ENCODE data around the gene UGGT1.

UGGT1 gene

DNA sequence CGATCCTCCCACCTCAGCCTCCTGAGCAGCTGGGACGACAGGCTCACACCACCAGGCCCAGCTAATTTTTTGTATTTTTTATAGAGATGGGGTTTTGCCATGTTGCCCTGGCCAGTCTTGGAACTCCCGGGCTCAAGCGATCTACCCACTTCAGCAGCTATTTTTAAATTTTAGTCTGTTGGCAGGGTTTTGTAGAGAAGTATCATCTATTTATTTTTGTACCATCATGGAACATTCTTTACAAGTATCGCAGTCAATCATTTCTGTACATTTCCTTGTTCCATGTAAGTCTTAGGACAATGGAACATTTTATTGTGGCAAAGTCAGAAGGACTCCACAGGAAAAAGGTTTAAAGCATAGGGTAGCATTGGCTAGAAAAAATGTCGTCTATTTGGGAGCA lies 94.6 kb downstream of the UGGT1 start:
- H3K9me3 ChIP-seq (ENCODE audit: control insufficient read depth, low read length), result no peaks in the 10 kb centered on the region
- H3K27ac ChIP-seq, result no peak overlapping the region
- no peak overlapping the region for H2AFZ ChIP-seq
- H3K4me3 ChIP-seq (ENCODE audit: low read depth, low read length), result no peak overlapping the region
- H3K4me1 ChIP-seq, result no peaks in the 10 kb centered on the region
- H3K36me3 ChIP-seq (ENCODE audit: control insufficient read depth, insufficient read depth, low read length), result no peaks in the 10 kb centered on the region
- no peak overlapping the region for H3K4me2 ChIP-seq (ENCODE audit: low read length)
- H3K27me3 ChIP-seq (ENCODE audit: control insufficient read depth, insufficient read depth, low read length), result no peaks in the 10 kb centered on the region
- no peak overlapping the region for H3K9ac ChIP-seq
- no peak for TF ChIP-seq CTCF (IDR thresholded peaks at IDR 0.05)
- no peaks in the 10 kb centered on the region for H3K79me2 ChIP-seq

DNA sequence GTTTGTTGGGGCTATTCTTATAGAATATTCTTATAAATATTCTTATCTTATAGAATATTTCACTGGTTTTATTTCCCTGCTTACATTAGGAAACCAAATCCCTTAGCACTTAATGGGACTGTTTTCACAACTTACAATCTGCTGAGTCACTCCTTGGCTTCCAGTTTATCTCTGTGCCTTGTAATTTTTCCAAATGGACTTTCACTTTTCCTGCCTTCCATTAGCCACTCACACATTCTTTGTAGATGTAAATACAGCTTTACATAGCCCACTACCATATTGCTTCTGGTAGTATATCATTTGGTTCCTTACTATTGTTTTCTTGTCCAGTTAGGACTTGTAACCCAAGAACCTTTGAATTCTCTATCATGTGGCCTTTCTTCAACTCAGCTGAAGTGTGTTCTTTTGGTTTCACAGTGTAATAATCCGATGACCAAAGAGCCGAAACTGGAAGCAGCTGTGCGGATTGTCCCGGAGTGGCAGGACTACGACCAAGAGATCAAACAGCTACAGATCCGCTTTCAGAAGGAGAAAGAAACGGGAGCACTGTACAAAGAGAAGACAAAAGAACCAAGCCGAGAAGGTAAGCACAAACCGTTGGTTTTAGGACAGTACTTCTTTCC lies 96.1 kb downstream of the UGGT1 start:
- H3K9ac ChIP-seq, result no peak overlapping the region
- no peaks in the 10 kb centered on the region for H3K9me3 ChIP-seq (ENCODE audit: control insufficient read depth, low read length)
- H3K27ac ChIP-seq, result no peak overlapping the region
- no peak overlapping the region for H2AFZ ChIP-seq
- no peaks in the 10 kb centered on the region for H3K36me3 ChIP-seq (ENCODE audit: control insufficient read depth, insufficient read depth, low read length)
- H3K4me3 ChIP-seq (ENCODE audit: low read depth, low read length), result no peak overlapping the region
- no peak for TF ChIP-seq CTCF (IDR thresholded peaks at IDR 0.05)
- no peaks in the 10 kb centered on the region for H3K4me1 ChIP-seq
- no peaks in the 10 kb centered on the region for H3K79me2 ChIP-seq
- H3K4me2 ChIP-seq (ENCODE audit: low read length), result no peak overlapping the region
- no peaks in the 10 kb centered on the region for H3K27me3 ChIP-seq (ENCODE audit: control insufficient read depth, insufficient read depth, low read length)

DNA sequence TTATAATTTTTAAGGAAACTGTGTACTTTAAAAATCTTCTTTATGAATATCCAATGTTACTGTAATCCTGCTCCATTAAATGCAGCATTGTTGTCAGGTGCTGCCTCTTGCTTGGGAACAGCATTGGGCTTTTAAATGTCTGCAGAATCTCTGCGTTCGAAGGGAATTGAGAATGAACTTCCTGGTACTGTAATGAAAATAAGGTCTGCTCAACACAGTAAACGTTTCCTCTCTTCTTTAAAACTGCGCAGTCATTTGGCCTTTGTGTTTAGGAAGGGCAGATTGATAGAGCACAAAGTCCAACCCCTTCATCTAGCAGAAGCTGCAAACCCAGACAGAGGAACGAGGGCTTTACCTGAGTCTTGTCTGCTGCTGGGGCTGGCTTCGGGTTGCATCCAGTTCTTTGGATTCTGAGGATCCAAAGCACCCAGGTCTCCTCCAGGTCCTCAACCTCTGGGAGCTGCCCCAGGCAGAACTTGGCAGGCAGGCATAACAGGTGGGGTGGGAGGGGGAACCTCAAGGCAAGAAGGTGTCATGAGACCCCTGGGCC lies 104.5 kb downstream of the UGGT1 start:
- H3K27ac ChIP-seq, result no peak overlapping the region
- no peaks in the 10 kb centered on the region for H3K27me3 ChIP-seq (ENCODE audit: control insufficient read depth, insufficient read depth, low read length)
- H3K79me2 ChIP-seq, result no peaks in the 10 kb centered on the region
- H3K36me3 ChIP-seq (ENCODE audit: control insufficient read depth, insufficient read depth, low read length), result no peaks in the 10 kb centered on the region
- no peak overlapping the region for H2AFZ ChIP-seq
- H3K4me2 ChIP-seq (ENCODE audit: low read length), result no peak overlapping the region
- no peak for TF ChIP-seq CTCF (IDR thresholded peaks at IDR 0.05)
- no peak overlapping the region for H3K9ac ChIP-seq
- no peaks in the 10 kb centered on the region for H3K9me3 ChIP-seq (ENCODE audit: control insufficient read depth, low read length)
- H3K4me1 ChIP-seq, result no peaks in the 10 kb centered on the region
- no peak overlapping the region for H3K4me3 ChIP-seq (ENCODE audit: low read depth, low read length)

GRCh38 chr2:128196026-128196425 lies 105.0 kb downstream of the UGGT1 start:
- Histone ChIP-seq H3K4me2 (ENCODE audit: low read length) (no peak overlapping the region), H3K4me3 (ENCODE audit: low read depth, low read length) (no peak overlapping the region), H3K79me2 (no peaks in the 10 kb centered on the region), H3K9me3 (ENCODE audit: control insufficient read depth, low read length) (no peaks in the 10 kb centered on the region), H2AFZ (no peak overlapping the region), H3K27ac (no peak overlapping the region), H3K27me3 (ENCODE audit: control insufficient read depth, insufficient read depth, low read length) (no peaks in the 10 kb centered on the region), H3K36me3 (ENCODE audit: control insufficient read depth, insufficient read depth, low read length) (no peaks in the 10 kb centered on the region), H3K4me1 (no peaks in the 10 kb centered on the region), H3K9ac (no peak overlapping the region)
- TF ChIP-seq CTCF (IDR thresholded peaks at IDR 0.05), result no peak

DNA sequence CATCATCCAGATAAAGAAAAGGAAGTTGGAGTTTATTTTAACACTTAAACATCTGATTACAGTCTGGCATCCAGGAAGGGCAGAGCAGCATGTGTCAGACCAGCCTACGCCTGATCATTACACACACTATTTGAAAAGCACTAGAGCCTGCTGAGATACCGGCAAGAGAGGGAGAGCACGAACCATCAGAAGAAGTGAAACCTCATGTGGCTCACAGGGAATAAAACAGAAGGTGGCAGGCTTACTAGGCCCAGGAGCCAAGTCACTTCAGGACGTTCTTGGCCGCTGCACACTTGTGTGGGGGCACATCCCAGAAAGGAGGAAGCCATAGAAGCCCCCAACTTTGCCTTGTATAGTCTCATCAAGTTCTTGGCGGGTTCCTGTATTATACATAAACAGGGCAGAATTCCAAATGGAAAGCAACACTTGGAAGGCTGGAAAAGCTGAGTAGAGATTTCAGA lies 105.5 kb downstream of the UGGT1 start:
- H2AFZ ChIP-seq, result no peak overlapping the region
- H3K9me3 ChIP-seq (ENCODE audit: control insufficient read depth, low read length), result no peaks in the 10 kb centered on the region
- H3K27me3 ChIP-seq (ENCODE audit: control insufficient read depth, insufficient read depth, low read length), result no peaks in the 10 kb centered on the region
- no peak for TF ChIP-seq CTCF (IDR thresholded peaks at IDR 0.05)
- no peak overlapping the region for H3K27ac ChIP-seq
- no peaks in the 10 kb centered on the region for H3K4me1 ChIP-seq
- H3K4me3 ChIP-seq (ENCODE audit: low read depth, low read length), result no peak overlapping the region
- H3K36me3 ChIP-seq (ENCODE audit: control insufficient read depth, insufficient read depth, low read length), result no peaks in the 10 kb centered on the region
- H3K4me2 ChIP-seq (ENCODE audit: low read length), result no peak overlapping the region
- H3K9ac ChIP-seq, result no peak overlapping the region
- no peaks in the 10 kb centered on the region for H3K79me2 ChIP-seq

All from parathyroid adenoma (tissue), 2 donors.